HCT116 (cell line): ENCODE measurements around the gene KRTAP17-1. TPM values are rescaled to one million over a fixed set of nuclear protein-coding genes. Genes with fewer than 3 reads are reported as not detected.

Source experiments
- ATAC-seq: fragments of 200-7000 bp; cut with Tn5 transposase; 2 replicates; pipeline ENCODE4 v1.9.1; 2020; ENCODE audit warnings: mild to moderate bottlenecking, moderate library complexity
- BruUV-seq: library from RNA; stranded (reverse); fragments of 400-500 nt; replicated peaks from 2 replicates; lab custom pipeline; 2021; lab: Mats Ljungman, UMichigan
- CTCF ChIA-PET: fragments of 300-600 bp; sonication (Branson Sonifier 250); formaldehyde crosslinking; loops from one replicate; lab custom pipeline; 2021; ENCODE audit warnings: antibody characterized with exemption; lab: Charles Lee
- POLR2A ChIA-PET: fragments of 300-600, 350-600 bp; sonication (Branson Sonifier 250); formaldehyde crosslinking; loops from one replicate; lab custom pipeline; 2021; ENCODE audit warnings: antibody characterized with exemption; lab: Charles Lee
- RAD21 ChIA-PET, 2 experiments: fragments of 300-600 bp; sonication (Branson Sonifier 250); formaldehyde crosslinking; loops; one replicate each; lab custom pipeline; 2023; ENCODE audit warnings: low total read pairs in 2 of 2; ENCODE audit not compliant: uncharacterized antibody in 2 of 2, unreplicated experiment in 2 of 2, low non-redundant PET in 1 of 2; lab: Charles Lee
- DNase-seq: peaks from one replicate; pipeline ENCODE4 v3.0.0-alpha.2; 2010; ENCODE audit warnings: low read depth, low spot score
- H2AFZ ChIP-seq: fragments of 200-600 bp; shearing (Covaris generic), sonication (generic); 2 replicates; pipeline ENCODE4 v1.6.1; 2017; ENCODE audit warnings: low read depth, mixed run types, mixed read lengths, antibody characterized with exemption, low read length; ENCODE audit not compliant: poor library complexity, severe bottlenecking
- H3K27ac ChIP-seq: 2 replicates; pipeline ENCODE4 v1.5.1; 2012; ENCODE audit warnings: low read depth, low read length
- H3K27me3 ChIP-seq: fragments of 200-600 bp; sonication (generic); 2 replicates; pipeline ENCODE4 v1.6.1; 2016; ENCODE audit warnings: mixed run types, low read length, mixed read lengths; ENCODE audit not compliant: insufficient read depth
- H3K36me3 ChIP-seq, 2 experiments: fragments of 200-500 bp in 1 of 2; fragments of 200-600 bp in 1 of 2; sonication (Bioruptor generic) in 1 of 2; sonication (generic) in 1 of 2; 2 replicates each; pipeline versions ENCODE4 v1.5.1 to v1.6.1; 2014 to 2016; ENCODE audit warnings: low read length in 2 of 2, inconsistent platforms in 1 of 2, mixed read lengths in 1 of 2, mixed run types in 1 of 2; ENCODE audit not compliant: insufficient read depth in 2 of 2, control insufficient read depth in 1 of 2
- H3K4me1 ChIP-seq, 2 experiments: fragments of 200-600 bp in 1 of 2; sonication (generic) in 1 of 2; 2 replicates each; pipeline versions ENCODE4 v1.5.1 to v1.6.1; 2012 to 2017; ENCODE audit warnings: low read length in 2 of 2, inconsistent platforms in 1 of 2, mild to moderate bottlenecking in 1 of 2, mixed read lengths in 1 of 2, mixed run types in 1 of 2, moderate library complexity in 1 of 2; ENCODE audit not compliant: insufficient read depth in 2 of 2, control insufficient read depth in 1 of 2
- H3K4me2 ChIP-seq: fragments of 200-600 bp; sonication (generic); 2 replicates; pipeline ENCODE4 v1.6.1; 2017; ENCODE audit warnings: mixed run types, low read length, mixed read lengths
- H3K4me3 ChIP-seq, 2 experiments: fragments of 200-600 bp in 1 of 2; sonication (generic) in 1 of 2; replicated peaks in 1 of 2; 2 replicates each; pipeline ENCODE4 v1.5.1; 2011 to 2016; ENCODE audit warnings: low read length in 2 of 2, control low read depth in 1 of 2, low read depth in 1 of 2, mild to moderate bottlenecking in 1 of 2, mixed read lengths in 1 of 2, mixed run types in 1 of 2
- H3K79me2 ChIP-seq: fragments of 200-600 bp; sonication (generic); 2 replicates; pipeline ENCODE4 v1.6.1; 2017; ENCODE audit warnings: mild to moderate bottlenecking, mixed run types, low read length, moderate library complexity, mixed read lengths; ENCODE audit not compliant: insufficient read depth
- H3K9ac ChIP-seq: fragments of 200-600 bp; sonication (generic); 2 replicates; pipeline ENCODE4 v1.6.1; 2016; ENCODE audit warnings: low read length, mixed read lengths
- H3K9me2 ChIP-seq: fragments of 200-600 bp; sonication (generic), shearing (Covaris generic); 2 replicates; pipeline ENCODE4 v1.6.1; 2017; ENCODE audit warnings: mixed run types, mild to moderate bottlenecking, moderate library complexity; ENCODE audit not compliant: insufficient read depth
- H3K9me3 ChIP-seq, 2 experiments: fragments of 200-500 bp in 1 of 2; fragments of 200-600 bp in 1 of 2; sonication (Bioruptor generic) in 1 of 2; sonication (generic) in 1 of 2; 2 replicates each; pipeline ENCODE4 v1.6.1; 2014 to 2017; ENCODE audit warnings: low read length in 2 of 2, mixed read lengths in 2 of 2, inconsistent platforms in 1 of 2, low read depth in 1 of 2, mild to moderate bottlenecking in 1 of 2, mixed run types in 1 of 2, moderate library complexity in 1 of 2; ENCODE audit not compliant: control insufficient read depth in 1 of 2, insufficient read depth in 1 of 2
- H4K20me1 ChIP-seq: fragments of 200-600 bp; sonication (generic), shearing (Covaris generic); 2 replicates; pipeline ENCODE4 v1.6.1; 2017; ENCODE audit warnings: mixed run types, mild to moderate bottlenecking, moderate library complexity; ENCODE audit not compliant: insufficient read depth
- CBX3 ChIP-seq: IDR thresholded peaks from 2 replicates; pipeline ENCODE4 v1.6.1; 2012; ENCODE audit warnings: low read depth
- CEBPB ChIP-seq: IDR thresholded peaks from 2 replicates; pipeline ENCODE4 v1.6.1; 2012; ENCODE audit warnings: low read depth
- EGR1 ChIP-seq: IDR thresholded peaks from 2 replicates; pipeline ENCODE4 v1.6.1; 2012; ENCODE audit warnings: low read depth
- ELF1 ChIP-seq: IDR thresholded peaks from 2 replicates; pipeline ENCODE4 v1.6.1; 2012; ENCODE audit warnings: low read depth, borderline replicate concordance
- EZH2 ChIP-seq: fragments of 200-600 bp; sonication (generic); IDR thresholded peaks from 2 replicates; pipeline ENCODE4 v1.6.1; 2017; ENCODE audit warnings: antibody characterized with exemption, mixed run types
- EZH2phosphoT487 ChIP-seq: fragments of 200-600 bp; IDR thresholded peaks from 2 replicates; pipeline ENCODE4 v1.6.1; 2018; ENCODE audit warnings: antibody characterized with exemption, borderline replicate concordance
- FOSL1 ChIP-seq: IDR thresholded peaks from 2 replicates; pipeline ENCODE4 v1.6.1; 2012; ENCODE audit warnings: low read depth
- POLR2A ChIP-seq: IDR thresholded peaks from 2 replicates; pipeline ENCODE4 v1.7.0; 2011; ENCODE audit warnings: borderline replicate concordance; ENCODE audit not compliant: insufficient read depth, insufficient read length; ENCODE audit errors: extremely low read depth
- POLR2AphosphoS5 ChIP-seq: IDR thresholded peaks from 2 replicates; pipeline ENCODE4 v1.6.1; 2011; ENCODE audit warnings: mild to moderate bottlenecking, low read depth, low read length, moderate library complexity
- RAD21 ChIP-seq: IDR thresholded peaks from 2 replicates; pipeline ENCODE4 v1.6.1; 2012; ENCODE audit warnings: low read depth, mild to moderate bottlenecking
- SIN3A ChIP-seq: IDR thresholded peaks from 2 replicates; pipeline ENCODE4 v1.6.1; 2012; ENCODE audit warnings: low read depth
- SP1 ChIP-seq: IDR thresholded peaks from 2 replicates; pipeline ENCODE4 v1.6.1; 2012; ENCODE audit warnings: low read depth
- SRF ChIP-seq: IDR thresholded peaks from 2 replicates; pipeline ENCODE4 v1.6.1; 2012; ENCODE audit warnings: low read depth
- YY1 ChIP-seq: IDR thresholded peaks from 2 replicates; pipeline ENCODE4 v1.6.1; 2011; ENCODE audit warnings: low read length, low read depth, moderate library complexity, mild to moderate bottlenecking; ENCODE audit not compliant: insufficient replicate concordance; ENCODE audit errors: extremely low read depth
- ZFX ChIP-seq: fragments of 450-650 bp; IDR thresholded peaks from 2 replicates; pipeline ENCODE4 v1.6.1; 2017
- ZNF274 ChIP-seq: fragments of 200-500 bp; sonication (Bioruptor generic); IDR thresholded peaks from 2 replicates; pipeline ENCODE4 v1.6.1; 2014; ENCODE audit warnings: mild to moderate bottlenecking, low read depth, low read length, inconsistent platforms
- intact Hi-C: fragments of 100-400 bp; cut with micrococcal nuclease; formaldehyde crosslinking; loops from 2 replicates; pipeline ENCODE4 v1.10.0; 2022
- total RNA-seq: library from RNA; stranded (reverse); gene quantifications from one replicate; pipeline ENCODE4 v1.2.1, GENCODE V29; 2021; ENCODE audit not compliant: unreplicated experiment
- TF ChIP-seq, protein P1 (sequence below): IDR thresholded peaks from 2 replicates; pipeline ENCODE4 v1.6.1; 2011; ENCODE audit warnings: mild to moderate bottlenecking, low read length, moderate library complexity; ENCODE audit not compliant: insufficient replicate concordance; ENCODE audit errors: extremely low read depth
- TF ChIP-seq, protein P2 (sequence below): IDR thresholded peaks from 2 replicates; pipeline ENCODE4 v1.6.1; 2012; ENCODE audit warnings: low read depth
- TF ChIP-seq, protein P3 (sequence below), 3 experiments: fragments of 200-600 bp in 1 of 3; sonication (generic) in 1 of 3; IDR thresholded peaks in 2 of 3; conservative IDR thresholded peaks in 1 of 3; 2 replicates each; pipeline ENCODE4 v1.5.1; 2012 to 2017; ENCODE audit warnings: low read depth in 2 of 3, low read length in 2 of 3, antibody characterized with exemption in 1 of 3, borderline replicate concordance in 1 of 3, control low read depth in 1 of 3, mild to moderate bottlenecking in 1 of 3, mixed read lengths in 1 of 3, mixed run types in 1 of 3, moderate library complexity in 1 of 3; ENCODE audit not compliant: insufficient read depth in 1 of 3
- TF ChIP-seq, protein P4 (sequence below): IDR thresholded peaks from 2 replicates; pipeline ENCODE4 v1.6.1; 2012

The KRTAP17-1 gene
- total RNA-seq, 1 experiment from 2014 or later, result not detected

DNA sequence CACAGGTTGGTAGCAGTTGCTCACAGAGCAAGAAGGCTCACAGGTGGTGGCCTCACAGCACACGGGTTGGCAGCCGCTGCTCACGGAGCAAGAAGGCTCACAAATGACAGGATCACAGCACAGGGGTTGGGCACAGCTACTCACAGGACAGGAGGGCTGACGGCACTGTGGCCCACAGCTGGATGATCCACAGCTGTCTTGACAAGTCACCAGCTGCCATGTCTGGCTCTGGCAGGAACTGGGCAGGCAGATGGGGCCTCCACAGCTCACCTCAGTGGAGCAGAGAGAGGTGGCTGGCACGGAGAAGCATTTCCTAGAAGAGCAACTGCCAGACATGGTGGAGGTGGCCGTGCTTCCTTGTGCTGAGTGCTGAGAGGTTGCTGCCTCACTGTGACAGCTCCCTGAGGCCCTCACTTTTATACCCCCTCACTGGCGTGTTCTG lies 6.6 kb downstream of the KRTAP17-1 start, which contains the start of gene KRTAP16-1:
KRTAP16-1 (minus strand) TSS at position 392 of the 442 bp plus-strand sequence; CDS start at position 336, 56 bp downstream.
- no peak within 1 kb of the TSS for H3K9ac ChIP-seq
- no peak within 1 kb of the TSS for H3K4me2 ChIP-seq
- ChIA-PET POLR2A (no interaction called here), RAD21 (no interaction called here), CTCF (no interaction called here)
- H2AFZ ChIP-seq, result no peak within 1 kb of the TSS
- TF ChIP-seq, protein P1, sequence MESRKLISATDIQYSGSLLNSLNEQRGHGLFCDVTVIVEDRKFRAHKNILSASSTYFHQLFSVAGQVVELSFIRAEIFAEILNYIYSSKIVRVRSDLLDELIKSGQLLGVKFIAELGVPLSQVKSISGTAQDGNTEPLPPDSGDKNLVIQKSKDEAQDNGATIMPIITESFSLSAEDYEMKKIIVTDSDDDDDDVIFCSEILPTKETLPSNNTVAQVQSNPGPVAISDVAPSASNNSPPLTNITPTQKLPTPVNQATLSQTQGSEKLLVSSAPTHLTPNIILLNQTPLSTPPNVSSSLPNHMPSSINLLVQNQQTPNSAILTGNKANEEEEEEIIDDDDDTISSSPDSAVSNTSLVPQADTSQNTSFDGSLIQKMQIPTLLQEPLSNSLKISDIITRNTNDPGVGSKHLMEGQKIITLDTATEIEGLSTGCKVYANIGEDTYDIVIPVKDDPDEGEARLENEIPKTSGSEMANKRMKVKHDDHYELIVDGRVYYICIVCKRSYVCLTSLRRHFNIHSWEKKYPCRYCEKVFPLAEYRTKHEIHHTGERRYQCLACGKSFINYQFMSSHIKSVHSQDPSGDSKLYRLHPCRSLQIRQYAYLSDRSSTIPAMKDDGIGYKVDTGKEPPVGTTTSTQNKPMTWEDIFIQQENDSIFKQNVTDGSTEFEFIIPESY, result no peak
- TF ChIP-seq, protein P2, sequence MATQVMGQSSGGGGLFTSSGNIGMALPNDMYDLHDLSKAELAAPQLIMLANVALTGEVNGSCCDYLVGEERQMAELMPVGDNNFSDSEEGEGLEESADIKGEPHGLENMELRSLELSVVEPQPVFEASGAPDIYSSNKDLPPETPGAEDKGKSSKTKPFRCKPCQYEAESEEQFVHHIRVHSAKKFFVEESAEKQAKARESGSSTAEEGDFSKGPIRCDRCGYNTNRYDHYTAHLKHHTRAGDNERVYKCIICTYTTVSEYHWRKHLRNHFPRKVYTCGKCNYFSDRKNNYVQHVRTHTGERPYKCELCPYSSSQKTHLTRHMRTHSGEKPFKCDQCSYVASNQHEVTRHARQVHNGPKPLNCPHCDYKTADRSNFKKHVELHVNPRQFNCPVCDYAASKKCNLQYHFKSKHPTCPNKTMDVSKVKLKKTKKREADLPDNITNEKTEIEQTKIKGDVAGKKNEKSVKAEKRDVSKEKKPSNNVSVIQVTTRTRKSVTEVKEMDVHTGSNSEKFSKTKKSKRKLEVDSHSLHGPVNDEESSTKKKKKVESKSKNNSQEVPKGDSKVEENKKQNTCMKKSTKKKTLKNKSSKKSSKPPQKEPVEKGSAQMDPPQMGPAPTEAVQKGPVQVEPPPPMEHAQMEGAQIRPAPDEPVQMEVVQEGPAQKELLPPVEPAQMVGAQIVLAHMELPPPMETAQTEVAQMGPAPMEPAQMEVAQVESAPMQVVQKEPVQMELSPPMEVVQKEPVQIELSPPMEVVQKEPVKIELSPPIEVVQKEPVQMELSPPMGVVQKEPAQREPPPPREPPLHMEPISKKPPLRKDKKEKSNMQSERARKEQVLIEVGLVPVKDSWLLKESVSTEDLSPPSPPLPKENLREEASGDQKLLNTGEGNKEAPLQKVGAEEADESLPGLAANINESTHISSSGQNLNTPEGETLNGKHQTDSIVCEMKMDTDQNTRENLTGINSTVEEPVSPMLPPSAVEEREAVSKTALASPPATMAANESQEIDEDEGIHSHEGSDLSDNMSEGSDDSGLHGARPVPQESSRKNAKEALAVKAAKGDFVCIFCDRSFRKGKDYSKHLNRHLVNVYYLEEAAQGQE, result no peak
- TF ChIP-seq ZNF274 (no peak), RAD21 (no peak), POLR2AphosphoS5 (no peak), FOSL1 (no peak), YY1 (no peak), EGR1 (no peak), EZH2phosphoT487 (no peak), SIN3A (no peak), ELF1 (no peak), EZH2 (no peak), CBX3 (no peak), ZFX (no peak), SP1 (no peak), POLR2A (no peak), CEBPB (no peak), SRF (no peak)
- TF ChIP-seq, protein P3, sequence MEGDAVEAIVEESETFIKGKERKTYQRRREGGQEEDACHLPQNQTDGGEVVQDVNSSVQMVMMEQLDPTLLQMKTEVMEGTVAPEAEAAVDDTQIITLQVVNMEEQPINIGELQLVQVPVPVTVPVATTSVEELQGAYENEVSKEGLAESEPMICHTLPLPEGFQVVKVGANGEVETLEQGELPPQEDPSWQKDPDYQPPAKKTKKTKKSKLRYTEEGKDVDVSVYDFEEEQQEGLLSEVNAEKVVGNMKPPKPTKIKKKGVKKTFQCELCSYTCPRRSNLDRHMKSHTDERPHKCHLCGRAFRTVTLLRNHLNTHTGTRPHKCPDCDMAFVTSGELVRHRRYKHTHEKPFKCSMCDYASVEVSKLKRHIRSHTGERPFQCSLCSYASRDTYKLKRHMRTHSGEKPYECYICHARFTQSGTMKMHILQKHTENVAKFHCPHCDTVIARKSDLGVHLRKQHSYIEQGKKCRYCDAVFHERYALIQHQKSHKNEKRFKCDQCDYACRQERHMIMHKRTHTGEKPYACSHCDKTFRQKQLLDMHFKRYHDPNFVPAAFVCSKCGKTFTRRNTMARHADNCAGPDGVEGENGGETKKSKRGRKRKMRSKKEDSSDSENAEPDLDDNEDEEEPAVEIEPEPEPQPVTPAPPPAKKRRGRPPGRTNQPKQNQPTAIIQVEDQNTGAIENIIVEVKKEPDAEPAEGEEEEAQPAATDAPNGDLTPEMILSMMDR (IDR thresholded peaks at IDR 0.05 in 2 of 3, conservative IDR thresholded peaks at IDR 0.05 in 1 of 3; ENCODE audit: borderline replicate concordance in 1 of 3, insufficient read depth in 1 of 3, low read depth in 2 of 3, low read length in 2 of 3), result no peak
- TF ChIP-seq, protein P4, sequence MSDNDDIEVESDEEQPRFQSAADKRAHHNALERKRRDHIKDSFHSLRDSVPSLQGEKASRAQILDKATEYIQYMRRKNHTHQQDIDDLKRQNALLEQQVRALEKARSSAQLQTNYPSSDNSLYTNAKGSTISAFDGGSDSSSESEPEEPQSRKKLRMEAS, result no peak
- H3K79me2 ChIP-seq, result no peaks in the 10 kb centered on the region
- no peaks in the 10 kb centered on the region for H3K36me3 ChIP-seq
- H3K4me1 ChIP-seq, result no peaks in the 10 kb centered on the region
- intact Hi-C loops, result no loop called here
- H3K9me2 ChIP-seq, result no peaks in the 10 kb centered on the region
- no peak within 1 kb of the TSS for H3K4me3 ChIP-seq
- BruUV-seq, result no TSS peak
- DNase-seq, result no peak
- no peak within 1 kb of the TSS for H3K27ac ChIP-seq
- no peaks in the 10 kb centered on the region for H3K27me3 ChIP-seq
- ATAC-seq, result no peak
- H3K9me3 ChIP-seq, result no peaks in the 10 kb centered on the region
- H4K20me1 ChIP-seq, result no peaks in the 10 kb centered on the region
